ENCODE results near the gene CPNE5.

DNA sequence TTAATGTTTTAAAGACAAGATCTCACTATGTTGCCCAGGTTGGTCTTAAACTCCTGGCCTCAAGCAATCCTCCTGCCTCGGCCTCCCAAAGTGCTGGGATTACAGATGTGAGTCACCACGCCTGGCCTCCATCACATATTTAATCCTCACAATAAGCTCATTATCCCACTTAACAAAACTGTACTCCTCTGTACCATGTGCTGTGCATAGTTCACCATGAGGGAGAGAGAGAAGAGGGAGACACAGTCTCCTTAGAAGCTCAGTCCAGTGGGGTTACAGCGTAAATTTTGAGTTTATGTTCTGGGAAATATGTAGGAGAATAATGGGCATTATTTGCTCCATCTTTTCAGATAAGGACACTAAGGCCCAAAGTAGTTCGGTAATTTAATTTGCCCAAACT lies 7.9 kb upstream of the CPNE5 start:
- TF ChIP-seq SMC3 (IDR thresholded peaks at IDR 0.05; ENCODE audit: low read depth, low read length) (no peak), GATA2 (CRISPR knock-in tag; IDR thresholded peaks at IDR 0.05) (no peak), TCF12 (IDR thresholded peaks at IDR 0.05) (no peak), EZH2phosphoT487 (IDR thresholded peaks at IDR 0.05; ENCODE audit: borderline replicate concordance, low read depth) (no peak), RFX5 (IDR thresholded peaks at IDR 0.05; ENCODE audit: low read length) (no peak), MEF2A (IDR thresholded peaks at IDR 0.05; ENCODE audit: borderline replicate concordance, low read depth) (no peak), POLR2AphosphoS5 (IDR thresholded peaks at IDR 0.05; ENCODE audit: low read depth, low read length) (no peak)
- TF ChIP-seq, protein P1, sequence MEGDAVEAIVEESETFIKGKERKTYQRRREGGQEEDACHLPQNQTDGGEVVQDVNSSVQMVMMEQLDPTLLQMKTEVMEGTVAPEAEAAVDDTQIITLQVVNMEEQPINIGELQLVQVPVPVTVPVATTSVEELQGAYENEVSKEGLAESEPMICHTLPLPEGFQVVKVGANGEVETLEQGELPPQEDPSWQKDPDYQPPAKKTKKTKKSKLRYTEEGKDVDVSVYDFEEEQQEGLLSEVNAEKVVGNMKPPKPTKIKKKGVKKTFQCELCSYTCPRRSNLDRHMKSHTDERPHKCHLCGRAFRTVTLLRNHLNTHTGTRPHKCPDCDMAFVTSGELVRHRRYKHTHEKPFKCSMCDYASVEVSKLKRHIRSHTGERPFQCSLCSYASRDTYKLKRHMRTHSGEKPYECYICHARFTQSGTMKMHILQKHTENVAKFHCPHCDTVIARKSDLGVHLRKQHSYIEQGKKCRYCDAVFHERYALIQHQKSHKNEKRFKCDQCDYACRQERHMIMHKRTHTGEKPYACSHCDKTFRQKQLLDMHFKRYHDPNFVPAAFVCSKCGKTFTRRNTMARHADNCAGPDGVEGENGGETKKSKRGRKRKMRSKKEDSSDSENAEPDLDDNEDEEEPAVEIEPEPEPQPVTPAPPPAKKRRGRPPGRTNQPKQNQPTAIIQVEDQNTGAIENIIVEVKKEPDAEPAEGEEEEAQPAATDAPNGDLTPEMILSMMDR (IDR thresholded peaks at IDR 0.05) = no peak
- TF ChIP-seq, protein P2, sequence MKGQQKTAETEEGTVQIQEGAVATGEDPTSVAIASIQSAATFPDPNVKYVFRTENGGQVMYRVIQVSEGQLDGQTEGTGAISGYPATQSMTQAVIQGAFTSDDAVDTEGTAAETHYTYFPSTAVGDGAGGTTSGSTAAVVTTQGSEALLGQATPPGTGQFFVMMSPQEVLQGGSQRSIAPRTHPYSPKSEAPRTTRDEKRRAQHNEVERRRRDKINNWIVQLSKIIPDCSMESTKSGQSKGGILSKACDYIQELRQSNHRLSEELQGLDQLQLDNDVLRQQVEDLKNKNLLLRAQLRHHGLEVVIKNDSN (IDR thresholded peaks at IDR 0.05; ENCODE audit: borderline replicate concordance, low read depth) = no peak
- TF ChIP-seq, protein P3, sequence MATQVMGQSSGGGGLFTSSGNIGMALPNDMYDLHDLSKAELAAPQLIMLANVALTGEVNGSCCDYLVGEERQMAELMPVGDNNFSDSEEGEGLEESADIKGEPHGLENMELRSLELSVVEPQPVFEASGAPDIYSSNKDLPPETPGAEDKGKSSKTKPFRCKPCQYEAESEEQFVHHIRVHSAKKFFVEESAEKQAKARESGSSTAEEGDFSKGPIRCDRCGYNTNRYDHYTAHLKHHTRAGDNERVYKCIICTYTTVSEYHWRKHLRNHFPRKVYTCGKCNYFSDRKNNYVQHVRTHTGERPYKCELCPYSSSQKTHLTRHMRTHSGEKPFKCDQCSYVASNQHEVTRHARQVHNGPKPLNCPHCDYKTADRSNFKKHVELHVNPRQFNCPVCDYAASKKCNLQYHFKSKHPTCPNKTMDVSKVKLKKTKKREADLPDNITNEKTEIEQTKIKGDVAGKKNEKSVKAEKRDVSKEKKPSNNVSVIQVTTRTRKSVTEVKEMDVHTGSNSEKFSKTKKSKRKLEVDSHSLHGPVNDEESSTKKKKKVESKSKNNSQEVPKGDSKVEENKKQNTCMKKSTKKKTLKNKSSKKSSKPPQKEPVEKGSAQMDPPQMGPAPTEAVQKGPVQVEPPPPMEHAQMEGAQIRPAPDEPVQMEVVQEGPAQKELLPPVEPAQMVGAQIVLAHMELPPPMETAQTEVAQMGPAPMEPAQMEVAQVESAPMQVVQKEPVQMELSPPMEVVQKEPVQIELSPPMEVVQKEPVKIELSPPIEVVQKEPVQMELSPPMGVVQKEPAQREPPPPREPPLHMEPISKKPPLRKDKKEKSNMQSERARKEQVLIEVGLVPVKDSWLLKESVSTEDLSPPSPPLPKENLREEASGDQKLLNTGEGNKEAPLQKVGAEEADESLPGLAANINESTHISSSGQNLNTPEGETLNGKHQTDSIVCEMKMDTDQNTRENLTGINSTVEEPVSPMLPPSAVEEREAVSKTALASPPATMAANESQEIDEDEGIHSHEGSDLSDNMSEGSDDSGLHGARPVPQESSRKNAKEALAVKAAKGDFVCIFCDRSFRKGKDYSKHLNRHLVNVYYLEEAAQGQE (IDR thresholded peaks at IDR 0.05; ENCODE audit: low read depth, low read length) = no peak
